GM12878 (cell line): ENCODE results near the gene SYNGAP1. TPM values are rescaled to one million over a fixed set of nuclear protein-coding genes. Genes with fewer than 3 reads are reported as not detected.

Experiments
- BCLAF1 ChIP-seq: fragments of 450-650 bp; IDR thresholded peaks from 2 replicates; pipeline ENCODE4 v1.6.1; 2017; ENCODE audit warnings: antibody characterized with exemption, mild to moderate bottlenecking, moderate library complexity
- CHD4 ChIP-seq: fragments of 200-600 bp; sonication (generic); IDR thresholded peaks from 2 replicates; pipeline ENCODE4 v1.6.1; 2016; ENCODE audit warnings: mild to moderate bottlenecking
- EED ChIP-seq: sonication (generic); IDR thresholded peaks from 2 replicates; pipeline ENCODE4 v1.6.1; 2016; ENCODE audit warnings: antibody characterized with exemption, low read depth
- ELK1 ChIP-seq: IDR thresholded peaks from 2 replicates; pipeline ENCODE4 v1.6.1; 2012; ENCODE audit warnings: low read depth, low read length, improper control_type of control experiment
- HCFC1 ChIP-seq: fragments of 150-350 bp; IDR thresholded peaks from 2 replicates; pipeline ENCODE4 v1.6.1; 2014; ENCODE audit warnings: low read length
- IRF5 ChIP-seq: fragments of 450-650 bp; IDR thresholded peaks from 2 replicates; pipeline ENCODE4 v1.6.1; 2017; ENCODE audit warnings: borderline replicate concordance
- JUND ChIP-seq: IDR thresholded peaks from 2 replicates; pipeline ENCODE4 v1.6.1; 2012; ENCODE audit warnings: low read depth, mild to moderate bottlenecking, low read length, improper control_type of control experiment, moderate library complexity
- PRDM15 ChIP-seq: fragments of 450-650 bp; formaldehyde crosslinking; IDR thresholded peaks from 2 replicates; pipeline ENCODE4 v1.4.0; 2020; ENCODE audit warnings: mild to moderate bottlenecking, moderate library complexity
- RCOR1 ChIP-seq: conservative IDR thresholded peaks from 2 replicates; pipeline ENCODE4 v1.6.1; 2012; ENCODE audit warnings: low read depth, low read length, improper control_type of control experiment
- SIN3A ChIP-seq: IDR thresholded peaks from 2 replicates; pipeline ENCODE4 v1.6.1; 2012; ENCODE audit warnings: low read depth, low read length, improper control_type of control experiment
- TCF3 ChIP-seq: IDR thresholded peaks from 2 replicates; pipeline ENCODE4 v1.6.1; 2012; ENCODE audit warnings: low read depth, mild to moderate bottlenecking, low read length, borderline replicate concordance; ENCODE audit not compliant: insufficient read depth
- USF1 ChIP-seq: IDR thresholded peaks from 2 replicates; pipeline ENCODE4 v1.6.1; 2011; ENCODE audit warnings: borderline replicate concordance, low read depth, mild to moderate bottlenecking, moderate library complexity, mixed read lengths, low read length; ENCODE audit not compliant: insufficient read depth; ENCODE audit errors: extremely low read length
- ZBTB40 ChIP-seq: fragments of 450-650 bp; IDR thresholded peaks from 2 replicates; pipeline ENCODE4 v1.6.1; 2016; ENCODE audit warnings: mild to moderate bottlenecking, moderate library complexity, borderline replicate concordance
- polyA plus RNA-seq, 11 experiments: library from polyadenylated mRNA; depleted of rRNA in 4 of 11; unstranded in 6 of 11; stranded (reverse) in 5 of 11; fragments of >200 nt; fragmentation: Nextera tagmentation in 4 of 11; fragmentation: Illumina TruSeq in 1 of 11; extraction: Ambion mirVana in 4 of 11; extraction: Trizol in 1 of 11; gene quantifications; 1 replicate in 1 of 11; 2 replicates in 10 of 11; pipeline versions ENCODE4 v1.2.1 to v1.2.3, GENCODE V29; 2011 to 2016; ENCODE audit warnings: inconsistent platforms in 2 of 11, missing spikeins in 2 of 11, low read depth in 1 of 11
- total RNA-seq, 4 experiments: library from RNA; depleted of rRNA in 3 of 4; stranded (reverse); fragments of >200 nt in 3 of 4; fragmentation: Illumina TruSeq in 1 of 4; extraction: Trizol in 1 of 4; gene quantifications; 2 replicates each; pipeline versions ENCODE4 v1.2.1 to v1.2.3, GENCODE V29; 2013 to 2021

SYNGAP1 gene
- total and polyA plus RNA-seq, 10 of the 15 experiments (the other 5 are each of a cell fraction or from before 2014, with no cell fraction given), result 0.05 to 9.2 (median 1.2) TPM

GRCh38 chr6:33454009-33454946 is 34.4 kb downstream of the SYNGAP1 start, which contains the start of gene ZBTB9 (continued):
- TF ChIP-seq USF1 (no peak), IRF5 (no peak), CHD4 (no peak), RCOR1 (no peak), HCFC1 (peak; percentile 59), ZBTB40 (peak; percentile 89), TCF3 (no peak), PRDM15 (CRISPR knock-in tag) (no peak), EED (no peak), BCLAF1 (no peak), JUND (no peak), SIN3A (peak; percentile 50; the same call in 1 of the 2 replicates), ELK1 (peak; percentile 58; the same call in 1 of the 2 replicates)
